SJSA1 (cell line): ENCODE measurements around the gene GPR137. TPM values are rescaled to one million over a fixed set of nuclear protein-coding genes. Genes with fewer than 3 reads are reported as not detected.
A peak's percentile ranks its signal among the peaks of the same experiment; 100 is the strongest.

Experiments
- DNase-seq, 2 experiments: peaks; one replicate each; pipeline ENCODE4 v3.0.0-alpha.2; 2015 to 2020; ENCODE audit warnings: low spot score in 2 of 2, low read depth in 1 of 2
- H3K27ac ChIP-seq: fragments of 250-450 bp; sonication (Bioruptor Pico); 2 replicates; pipeline ENCODE4 v1.5.1; 2020; ENCODE audit warnings: mild to moderate bottlenecking, moderate library complexity
- H3K27me3 ChIP-seq: fragments of 250-450 bp; sonication (Bioruptor Pico); replicated peaks from 2 replicates; pipeline ENCODE4 v1.5.1; 2020; ENCODE audit warnings: mild to moderate bottlenecking, moderate library complexity
- H3K36me3 ChIP-seq: fragments of 250-450 bp; sonication (Bioruptor Pico); 2 replicates; pipeline ENCODE4 v1.5.1; 2020; ENCODE audit warnings: mild to moderate bottlenecking
- H3K4me1 ChIP-seq: fragments of 250-450 bp; sonication (Bioruptor Pico); replicated peaks from 2 replicates; pipeline ENCODE4 v1.6.1; 2021; ENCODE audit warnings: mild to moderate bottlenecking
- H3K4me3 ChIP-seq: fragments of 250-450 bp; sonication (Bioruptor Pico); 2 replicates; pipeline ENCODE4 v1.5.1; 2020; ENCODE audit warnings: mild to moderate bottlenecking
- H3K9me3 ChIP-seq: fragments of 250-450 bp; sonication (Bioruptor Pico); replicated peaks from 2 replicates; pipeline ENCODE4 v1.5.1; 2020; ENCODE audit warnings: mild to moderate bottlenecking
- total RNA-seq: library from RNA; depleted of rRNA; stranded (reverse); fragments of >200 nt; shearing (Covaris generic); gene quantifications from 2 replicates; pipeline ENCODE4 v1.2.3, GENCODE V29; 2014

Gene GPR137
- total RNA-seq, 1 experiment from 2014 or later: 25.4 TPM

DNA sequence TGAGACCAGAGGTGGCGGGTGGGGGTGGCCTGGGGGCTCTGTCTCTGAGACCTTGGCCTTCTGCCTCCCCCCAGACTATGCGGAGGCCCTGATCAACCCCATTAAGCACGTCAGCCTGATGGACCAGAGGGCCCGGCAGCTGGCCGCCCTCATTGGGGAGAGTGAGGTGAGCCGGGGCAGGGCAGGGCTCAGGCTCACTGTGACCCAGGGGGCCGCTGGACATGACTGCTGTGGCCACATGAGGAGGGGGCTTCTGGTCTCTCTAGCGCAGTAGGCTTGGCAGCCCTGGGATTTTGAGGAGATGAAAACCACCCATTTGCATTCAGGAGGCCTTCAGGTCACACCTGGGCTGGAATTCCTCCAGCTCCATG is 21.7 kb upstream of the GPR137 start:
- peaks cover 90% of the 10 kb centered on the region for H3K36me3 ChIP-seq
- DNase-seq: no peak
- H3K4me3 ChIP-seq: no peak overlapping the region
- H3K9me3 ChIP-seq: no peaks in the 10 kb centered on the region
- H3K27me3 ChIP-seq: no peaks in the 10 kb centered on the region
- no peak overlapping the region for H3K27ac ChIP-seq
- H3K4me1 ChIP-seq: peaks cover 29% of the 10 kb centered on the region

DNA sequence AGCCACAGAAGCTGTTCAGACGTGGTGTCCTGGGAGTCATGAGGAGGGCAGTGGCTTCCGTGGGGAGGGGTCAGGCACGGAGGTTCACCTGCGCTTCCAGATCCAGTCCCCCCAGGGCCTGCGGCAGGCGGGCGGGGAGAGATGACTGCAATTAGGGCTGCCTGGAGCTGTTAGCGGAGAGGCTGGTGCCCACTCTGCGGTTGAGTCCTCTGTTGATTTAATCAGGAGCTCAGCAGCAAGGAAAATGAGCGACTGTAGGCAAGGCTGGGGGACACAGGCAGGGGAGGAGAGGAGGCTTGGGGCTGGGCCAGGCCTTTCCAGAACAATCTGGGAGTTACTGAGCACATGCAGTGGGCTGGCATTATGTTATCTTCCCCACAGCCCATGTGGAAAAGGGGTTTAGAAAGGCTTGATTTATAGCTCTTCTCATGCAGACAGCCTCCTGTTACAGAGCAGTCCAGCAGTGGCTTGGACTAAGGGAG is 21.2 kb upstream of the GPR137 start:
- Histone ChIP-seq H3K4me1 (peaks cover 34% of the 10 kb centered on the region), H3K4me3 (no peak overlapping the region), H3K9me3 (no peaks in the 10 kb centered on the region), H3K27ac (no peak overlapping the region), H3K36me3 (peaks cover 85% of the 10 kb centered on the region), H3K27me3 (no peaks in the 10 kb centered on the region)
- DNase-seq: no peak

DNA sequence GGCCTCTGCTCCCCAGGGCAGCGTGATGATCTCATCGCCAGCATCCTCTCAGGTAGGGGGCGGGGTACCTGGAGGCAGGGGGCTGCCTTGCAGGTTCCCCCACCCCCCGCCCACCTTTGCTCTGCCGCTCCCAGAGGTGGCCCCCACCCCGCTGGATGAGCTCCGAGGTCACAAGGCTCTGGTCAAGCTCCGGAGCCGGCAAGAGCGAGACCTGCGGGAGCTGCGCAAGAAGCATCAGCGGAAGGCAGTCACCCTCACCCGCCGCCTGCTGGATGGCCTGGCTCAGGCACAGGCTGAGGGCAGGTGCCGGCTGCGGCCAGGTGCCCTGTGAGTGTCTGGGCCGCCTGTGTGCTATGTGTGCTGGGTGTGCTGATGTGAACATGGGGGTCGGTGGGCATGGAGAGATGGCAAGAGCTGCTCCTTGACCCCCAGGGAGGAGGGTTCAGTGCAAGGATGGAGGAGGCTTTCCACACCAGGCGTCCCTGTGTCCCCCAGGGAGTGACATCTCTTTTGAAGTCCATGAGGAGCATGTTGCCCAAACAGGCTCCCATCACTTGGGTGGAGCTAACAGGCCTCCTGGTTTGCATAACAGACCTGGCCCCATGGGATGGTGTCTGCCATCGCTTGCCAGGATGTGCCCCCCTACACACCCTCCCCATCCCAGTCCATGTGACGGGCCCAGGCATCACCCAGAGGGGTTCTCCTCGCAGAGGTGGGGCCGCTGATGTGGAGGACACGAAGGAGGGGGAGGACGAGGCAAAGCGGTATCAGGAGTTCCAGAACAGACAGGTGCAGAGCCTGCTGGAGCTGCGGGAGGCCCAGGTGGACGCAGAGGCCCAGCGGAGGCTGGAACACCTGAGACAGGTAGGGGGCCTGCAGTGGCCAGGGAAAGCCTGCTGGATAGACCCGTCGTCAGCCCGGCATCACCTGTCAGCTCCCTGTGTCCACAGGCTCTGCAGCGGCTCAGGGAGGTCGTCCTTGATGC is 20.2 kb upstream of the GPR137 start:
- Histone ChIP-seq H3K36me3 (peaks cover 78% of the 10 kb centered on the region), H3K27ac (no peak overlapping the region), H3K4me1 (peaks cover 36% of the 10 kb centered on the region), H3K9me3 (no peaks in the 10 kb centered on the region), H3K27me3 (no peaks in the 10 kb centered on the region), H3K4me3 (no peak overlapping the region)
- DNase-seq: no peak

DNA sequence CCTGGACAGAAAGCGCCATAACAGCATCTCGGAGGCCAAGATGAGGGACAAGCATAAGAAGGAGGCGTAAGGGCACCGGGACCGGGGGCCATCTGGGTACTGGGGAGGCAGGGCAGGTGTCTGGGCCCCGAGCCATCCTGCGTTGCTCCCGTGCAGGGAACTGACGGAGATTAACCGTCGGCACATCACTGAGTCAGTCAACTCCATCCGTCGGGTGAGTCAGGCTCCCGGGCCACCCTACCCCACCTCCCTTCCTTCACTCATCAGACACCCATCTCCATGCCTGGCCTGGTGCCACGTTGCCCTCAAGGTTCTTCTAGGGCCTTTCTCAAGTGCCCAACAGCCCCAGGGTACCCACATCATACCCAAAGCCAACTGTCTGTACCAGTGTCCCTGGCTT is 19.3 kb upstream of the GPR137 start:
- peaks cover 39% of the 10 kb centered on the region for H3K4me1 ChIP-seq
- H3K27me3 ChIP-seq: no peaks in the 10 kb centered on the region
- no peak for DNase-seq
- H3K9me3 ChIP-seq: no peaks in the 10 kb centered on the region
- H3K36me3 ChIP-seq: peaks cover 73% of the 10 kb centered on the region
- no peak overlapping the region for H3K27ac ChIP-seq
- H3K4me3 ChIP-seq: no peak overlapping the region

DNA sequence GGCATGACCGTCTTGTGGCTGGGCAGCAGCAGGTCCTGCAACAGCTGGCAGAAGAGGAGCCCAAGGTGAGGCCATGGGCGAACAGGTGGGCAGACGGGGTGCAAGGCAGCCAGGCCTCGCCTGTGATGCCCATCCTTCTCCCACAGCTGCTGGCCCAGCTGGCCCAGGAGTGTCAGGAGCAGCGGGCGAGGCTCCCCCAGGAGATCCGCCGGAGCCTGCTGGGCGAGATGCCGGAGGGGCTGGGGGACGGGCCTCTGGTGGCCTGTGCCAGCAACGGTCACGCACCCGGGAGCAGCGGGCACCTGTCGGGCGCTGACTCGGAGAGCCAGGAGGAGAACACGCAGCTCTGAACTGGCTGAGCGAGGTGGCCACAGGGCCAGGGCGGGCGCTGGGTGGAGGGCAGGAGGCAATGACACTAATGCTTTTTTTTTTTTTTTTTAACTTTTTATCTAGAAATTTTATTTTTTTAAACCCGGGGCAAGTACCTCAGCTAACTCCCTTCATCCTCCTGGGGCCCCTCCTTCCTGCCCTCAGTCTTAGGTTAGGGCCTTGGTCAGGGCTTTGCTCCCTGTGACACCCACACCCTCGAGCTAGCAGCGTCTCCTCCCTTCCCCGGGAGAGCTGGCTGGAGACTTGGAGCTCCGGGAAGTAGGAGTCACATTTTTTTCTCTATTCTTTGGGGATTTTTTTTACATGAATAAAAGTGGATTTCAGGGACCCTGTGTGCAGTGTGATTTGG is 18.3 kb upstream of the GPR137 start:
- Histone ChIP-seq H3K27me3 (no peaks in the 10 kb centered on the region), H3K4me3 (no peak overlapping the region), H3K4me1 (peaks cover 43% of the 10 kb centered on the region), H3K36me3 (peaks cover 67% of the 10 kb centered on the region), H3K27ac (no peak overlapping the region), H3K9me3 (no peaks in the 10 kb centered on the region)
- DNase-seq: no peak

DNA sequence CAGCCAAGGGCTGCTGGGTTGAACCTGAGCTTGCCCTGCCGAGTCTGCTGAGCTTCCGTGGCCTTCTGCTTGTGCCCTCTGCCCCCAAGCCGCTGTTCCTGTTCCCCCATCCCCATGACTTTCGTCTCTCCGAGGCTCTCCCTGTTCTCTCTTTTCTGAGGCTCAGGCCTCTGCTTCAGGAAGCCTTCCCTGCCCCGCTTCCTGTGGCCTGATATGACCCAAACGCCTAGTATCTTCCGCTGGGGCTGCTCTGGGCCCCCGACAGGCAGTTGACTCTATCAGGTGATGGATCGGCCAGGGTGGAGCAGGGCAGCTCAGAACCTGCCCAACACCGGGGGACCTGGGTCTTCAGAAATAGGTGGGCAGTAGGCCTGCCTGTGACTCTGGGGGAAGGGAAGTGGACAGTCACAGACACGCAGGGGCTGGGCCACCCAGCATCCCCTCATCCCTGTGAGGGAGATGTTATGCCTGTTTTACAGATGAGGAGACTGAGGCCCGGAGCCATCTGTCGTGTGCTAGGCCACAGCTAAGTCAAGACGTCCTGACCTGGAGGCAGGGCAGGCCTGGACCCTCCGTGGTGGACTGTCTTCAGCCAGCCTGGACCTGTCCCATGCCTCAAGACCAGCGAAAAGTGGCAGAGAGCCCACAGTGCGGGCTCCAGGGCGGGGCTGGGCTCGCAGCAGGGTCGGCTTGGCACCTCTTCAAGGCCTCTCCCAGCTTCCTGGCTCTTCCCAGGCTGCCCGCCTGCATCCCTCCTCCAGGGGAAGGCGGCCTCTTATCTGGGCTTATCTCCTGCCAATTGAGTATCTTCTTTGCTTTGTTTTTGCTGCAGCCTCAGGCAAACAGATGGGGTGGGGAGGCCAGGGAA is 17.4 kb upstream of the GPR137 start:
- DNase-seq: peak in 1 of 2 experiments; percentile 54
- peak overlapping the region; percentile 49 for H3K4me3 ChIP-seq

DNA sequence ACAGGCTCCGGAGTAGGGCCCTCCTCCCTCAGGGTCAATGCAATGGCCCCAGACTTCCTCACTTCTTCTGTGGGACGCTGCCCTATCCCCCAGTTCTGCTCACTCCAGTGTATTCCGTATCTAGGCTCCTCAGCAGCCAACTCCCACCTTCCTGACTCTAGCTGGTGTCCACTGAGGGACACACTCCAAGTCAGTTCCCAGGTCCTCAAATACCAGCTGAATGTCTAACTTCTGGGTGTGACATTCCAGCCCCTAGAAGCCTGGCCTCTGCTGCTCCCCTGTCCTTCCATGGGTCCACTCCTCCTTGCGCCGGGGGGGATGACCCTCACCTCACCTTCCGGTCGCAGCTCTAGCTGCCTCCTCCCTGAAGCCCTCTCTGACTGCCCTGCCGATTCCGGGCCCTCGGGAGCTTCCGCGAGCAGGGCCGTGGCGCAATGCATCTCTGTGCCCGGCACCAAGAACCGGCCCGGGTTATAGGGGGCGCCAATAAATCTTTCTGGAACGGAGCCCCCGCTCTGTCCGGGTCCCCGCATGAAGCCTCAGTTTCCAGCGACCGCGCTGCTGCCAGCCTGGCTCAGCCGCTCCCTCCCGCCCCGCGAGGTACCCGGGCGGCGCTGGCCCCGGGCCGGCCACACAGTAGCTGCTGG is 16.6 kb upstream of the GPR137 start:
- Histone ChIP-seq H3K36me3 (peaks cover 54% of the 10 kb centered on the region), H3K4me1 (peaks cover 26% of the 10 kb centered on the region), H3K9me3 (no peaks in the 10 kb centered on the region), H3K27ac (peak overlapping the region; percentile 68), H3K4me3 (peak overlapping the region; percentile 49), H3K27me3 (no peaks in the 10 kb centered on the region)
- DNase-seq: peak; percentile 73 to 83

More for the DNA sequence above, 17.4 kb upstream of the GPR137 start:
- Histone ChIP-seq H3K36me3 (peaks cover 62% of the 10 kb centered on the region), H3K4me1 (peaks cover 34% of the 10 kb centered on the region), H3K27me3 (no peaks in the 10 kb centered on the region), H3K27ac (peak overlapping the region; percentile 68), H3K9me3 (no peaks in the 10 kb centered on the region)

DNA sequence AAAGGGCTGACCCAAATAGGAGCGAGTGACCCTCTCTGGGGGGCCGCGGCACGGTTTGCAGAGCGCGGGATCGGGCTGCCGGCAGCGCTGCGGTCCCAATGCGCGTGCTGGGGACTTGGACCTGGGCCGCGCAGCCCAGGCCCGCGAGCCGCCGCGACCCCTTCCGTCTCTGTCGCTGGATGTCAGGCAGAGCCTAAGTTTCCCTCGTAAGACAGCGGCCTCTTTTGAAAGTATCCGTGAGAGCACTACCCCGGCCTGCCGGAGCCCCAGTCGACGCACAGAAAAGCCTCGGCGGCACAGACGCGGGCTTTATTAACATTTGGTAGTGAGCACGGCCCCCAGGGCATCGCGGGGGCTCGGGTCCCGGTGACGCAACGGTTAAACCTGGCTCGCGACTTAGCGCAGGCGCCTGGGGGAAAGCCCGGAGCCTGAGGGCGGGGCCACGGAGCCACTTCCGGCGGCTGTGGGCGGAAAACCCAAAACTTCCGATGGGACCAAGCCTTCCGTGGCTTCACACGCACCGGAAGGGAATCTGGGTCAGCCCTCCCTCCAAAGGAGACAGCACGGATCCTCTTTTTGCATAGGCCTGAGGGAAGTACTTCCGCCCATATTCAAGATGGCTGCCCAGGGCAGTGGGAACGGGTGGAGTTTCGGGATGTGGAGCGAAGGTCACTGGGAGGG is 16.0 kb upstream of the GPR137 start:
- Histone ChIP-seq H3K4me3 (peak overlapping the region; percentile 49), H3K36me3 (peaks cover 47% of the 10 kb centered on the region), H3K4me1 (peaks cover 26% of the 10 kb centered on the region), H3K27me3 (no peaks in the 10 kb centered on the region), H3K9me3 (no peaks in the 10 kb centered on the region), H3K27ac (peak overlapping the region; percentile 68)
- DNase-seq: peak; percentile 100

DNA sequence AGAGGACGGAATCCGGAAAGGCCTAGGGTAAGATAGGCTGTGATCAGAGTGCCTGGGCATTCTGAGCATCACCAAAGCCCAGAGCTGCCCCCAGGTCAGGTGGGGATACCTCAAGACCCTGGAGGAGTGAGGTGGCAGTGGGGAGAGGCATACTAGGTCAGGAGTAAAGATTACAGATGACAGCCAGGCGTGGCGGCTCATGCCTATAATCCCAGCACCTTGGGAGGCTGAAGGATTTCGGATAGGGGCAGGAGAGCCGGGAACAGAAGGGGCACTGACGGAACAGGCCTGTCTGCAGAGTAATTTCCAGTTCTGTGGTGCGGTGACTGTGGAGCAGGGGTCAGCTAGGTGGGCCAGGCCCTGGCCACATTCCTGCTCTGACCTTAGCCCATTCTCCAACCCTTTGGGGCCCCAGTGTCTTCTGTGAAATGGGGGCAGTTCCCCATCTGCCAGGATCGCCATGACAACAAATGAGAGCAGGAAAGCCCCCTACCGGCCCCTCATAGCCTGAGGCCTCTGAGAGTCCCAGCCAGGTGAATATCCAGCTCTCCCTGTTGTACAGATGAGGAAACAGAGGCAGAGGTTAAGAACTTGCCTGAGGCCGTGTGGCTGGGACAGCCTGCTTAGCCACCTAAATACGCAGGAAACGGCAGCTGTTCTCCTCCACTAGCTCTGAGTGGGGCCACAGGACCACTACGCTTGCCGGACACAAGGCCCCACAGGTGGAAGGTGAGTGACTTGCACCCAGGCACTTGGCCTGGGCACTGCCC is 10.4 kb upstream of the GPR137 start:
- no peak overlapping the region for H3K4me3 ChIP-seq
- H3K27ac ChIP-seq: no peak overlapping the region
- no peak for DNase-seq
- peaks cover 11% of the 10 kb centered on the region for H3K4me1 ChIP-seq
- peaks cover 50% of the 10 kb centered on the region for H3K36me3 ChIP-seq
- H3K9me3 ChIP-seq: no peaks in the 10 kb centered on the region
- no peaks in the 10 kb centered on the region for H3K27me3 ChIP-seq

DNA sequence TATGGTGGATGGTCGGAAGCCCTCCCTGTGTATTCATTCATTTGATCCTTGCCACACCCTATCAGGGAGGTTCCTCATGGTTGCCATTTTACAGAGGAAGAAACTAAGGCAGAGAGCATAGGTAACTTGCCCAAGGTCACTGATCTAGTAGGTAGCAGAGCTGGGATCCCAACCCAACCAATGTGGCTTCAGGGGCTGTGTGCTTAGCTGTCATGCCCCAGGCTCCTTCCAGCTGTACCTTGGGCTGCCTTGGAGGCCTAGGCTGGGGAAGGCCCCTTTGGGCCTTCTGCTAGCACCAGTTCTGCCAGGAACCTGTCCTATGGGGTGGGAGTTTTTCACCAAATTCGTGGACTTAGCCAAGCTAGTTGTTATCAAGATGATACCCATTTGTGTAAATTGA is 9.8 kb upstream of the GPR137 start:
- Histone ChIP-seq H3K27me3 (no peaks in the 10 kb centered on the region), H3K27ac (no peak overlapping the region), H3K36me3 (peaks cover 46% of the 10 kb centered on the region)

DNA sequence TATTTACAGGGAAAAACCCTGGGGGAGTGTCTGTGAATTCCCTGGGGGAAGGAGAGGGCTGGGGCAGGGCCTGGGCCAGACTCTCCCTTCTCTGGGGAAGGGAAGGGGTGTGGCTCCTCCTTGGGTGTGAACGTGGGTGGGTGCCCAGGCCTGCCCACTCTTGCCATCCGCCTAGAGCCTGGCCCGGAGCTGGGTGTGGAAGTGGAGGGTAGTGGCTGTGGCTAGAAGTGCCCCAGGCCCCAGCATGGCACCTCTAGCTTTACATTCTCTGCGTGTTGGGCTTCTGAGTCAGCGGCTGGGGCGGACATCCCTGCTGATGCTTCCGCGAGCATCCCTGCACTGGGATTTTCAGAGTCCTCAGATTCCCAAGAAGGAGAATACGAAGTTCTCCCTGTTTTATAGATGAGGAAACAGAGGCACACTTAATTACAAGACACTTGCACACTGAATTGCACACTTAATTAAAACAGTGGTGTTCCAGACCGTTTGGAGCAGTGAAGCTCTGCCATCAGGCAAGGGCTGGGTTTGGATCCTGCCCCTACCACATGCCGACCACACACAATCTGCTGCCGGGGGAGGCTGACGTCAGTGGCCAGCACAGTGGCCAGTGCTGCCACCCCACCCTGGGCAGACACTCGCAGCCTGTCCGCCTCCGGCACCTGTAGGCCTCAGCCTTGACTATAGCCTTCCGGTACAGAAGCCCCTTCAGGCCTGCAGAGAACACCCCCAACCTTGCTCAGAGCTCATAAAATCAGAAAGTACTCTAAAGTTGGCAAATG is 8.8 kb upstream of the GPR137 start:
- DNase-seq: no peak
- H3K27ac ChIP-seq: no peak overlapping the region
- H3K9me3 ChIP-seq: no peaks in the 10 kb centered on the region
- peaks cover 47% of the 10 kb centered on the region for H3K36me3 ChIP-seq
- H3K4me3 ChIP-seq: no peak overlapping the region
- peaks cover 2% of the 10 kb centered on the region for H3K4me1 ChIP-seq
- H3K27me3 ChIP-seq: no peaks in the 10 kb centered on the region

More for the DNA sequence above, 9.8 kb upstream of the GPR137 start:
- Histone ChIP-seq H3K4me1 (peaks cover 7% of the 10 kb centered on the region), H3K4me3 (no peak overlapping the region), H3K9me3 (no peaks in the 10 kb centered on the region)
- DNase-seq: no peak
